ENCODE measurements around the gene PLIN1.

PLIN1 gene

DNA sequence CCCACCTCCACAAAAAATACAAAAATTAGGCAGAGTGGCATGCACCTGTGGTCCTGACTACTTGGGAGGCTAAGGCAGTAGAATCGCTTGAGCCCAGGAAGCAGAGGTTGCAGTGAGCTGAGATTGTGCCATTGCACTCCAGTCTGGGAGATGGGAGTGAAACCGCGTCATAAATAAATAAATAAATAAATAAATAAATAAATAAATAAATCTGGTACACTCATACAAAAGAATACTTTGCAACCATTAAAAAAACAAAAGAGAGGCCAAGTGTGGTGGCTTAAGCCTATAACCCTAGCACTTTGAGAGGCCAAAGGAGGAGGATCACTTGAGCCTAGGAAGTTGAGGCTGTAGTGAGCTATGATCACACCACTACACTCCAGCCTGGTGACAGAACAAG lies 43.9 kb upstream of the PLIN1 start:
- Histone ChIP-seq H3K9ac (ENCODE audit: low read depth, low read length) (no peak overlapping the region), H3K79me2 (ENCODE audit: insufficient read depth, low read length) (no peaks in the 10 kb centered on the region), H3K4me3 (ENCODE audit: low read depth in 1 of 2, low read length in 2 of 2) (no peak overlapping the region), H4K20me1 (ENCODE audit: insufficient read depth, low read length) (no peaks in the 10 kb centered on the region), H3K4me1 (ENCODE audit: insufficient read depth, low read length) (no peaks in the 10 kb centered on the region), H3K4me2 (ENCODE audit: insufficient read depth, low read length) (no peak overlapping the region), H3K36me3 (ENCODE audit: insufficient read depth, low read length) (no peaks in the 10 kb centered on the region), H3K9me3 (ENCODE audit: insufficient read depth, low read length, severe bottlenecking) (no peaks in the 10 kb centered on the region), H2AFZ (ENCODE audit: low read depth, low read length) (no peak overlapping the region), H3K27me3 (ENCODE audit: insufficient read depth, low read length, poor library complexity) (peaks cover 5% of the 10 kb centered on the region), H3K27ac (ENCODE audit: low read length) (no peak overlapping the region)
- no peak for DNase-seq
- ATAC-seq (ENCODE audit: insufficient read depth, low read depth), result no peak
- TF ChIP-seq, protein P1, sequence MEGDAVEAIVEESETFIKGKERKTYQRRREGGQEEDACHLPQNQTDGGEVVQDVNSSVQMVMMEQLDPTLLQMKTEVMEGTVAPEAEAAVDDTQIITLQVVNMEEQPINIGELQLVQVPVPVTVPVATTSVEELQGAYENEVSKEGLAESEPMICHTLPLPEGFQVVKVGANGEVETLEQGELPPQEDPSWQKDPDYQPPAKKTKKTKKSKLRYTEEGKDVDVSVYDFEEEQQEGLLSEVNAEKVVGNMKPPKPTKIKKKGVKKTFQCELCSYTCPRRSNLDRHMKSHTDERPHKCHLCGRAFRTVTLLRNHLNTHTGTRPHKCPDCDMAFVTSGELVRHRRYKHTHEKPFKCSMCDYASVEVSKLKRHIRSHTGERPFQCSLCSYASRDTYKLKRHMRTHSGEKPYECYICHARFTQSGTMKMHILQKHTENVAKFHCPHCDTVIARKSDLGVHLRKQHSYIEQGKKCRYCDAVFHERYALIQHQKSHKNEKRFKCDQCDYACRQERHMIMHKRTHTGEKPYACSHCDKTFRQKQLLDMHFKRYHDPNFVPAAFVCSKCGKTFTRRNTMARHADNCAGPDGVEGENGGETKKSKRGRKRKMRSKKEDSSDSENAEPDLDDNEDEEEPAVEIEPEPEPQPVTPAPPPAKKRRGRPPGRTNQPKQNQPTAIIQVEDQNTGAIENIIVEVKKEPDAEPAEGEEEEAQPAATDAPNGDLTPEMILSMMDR (IDR thresholded peaks at IDR 0.05; ENCODE audit: borderline replicate concordance, extremely low read depth, low read length, poor library complexity, severe bottlenecking), result no peak
- TF ChIP-seq EZH2 (IDR thresholded peaks at IDR 0.05; ENCODE audit: borderline replicate concordance, low read depth, low read length, severe bottlenecking), result no peak

DNA sequence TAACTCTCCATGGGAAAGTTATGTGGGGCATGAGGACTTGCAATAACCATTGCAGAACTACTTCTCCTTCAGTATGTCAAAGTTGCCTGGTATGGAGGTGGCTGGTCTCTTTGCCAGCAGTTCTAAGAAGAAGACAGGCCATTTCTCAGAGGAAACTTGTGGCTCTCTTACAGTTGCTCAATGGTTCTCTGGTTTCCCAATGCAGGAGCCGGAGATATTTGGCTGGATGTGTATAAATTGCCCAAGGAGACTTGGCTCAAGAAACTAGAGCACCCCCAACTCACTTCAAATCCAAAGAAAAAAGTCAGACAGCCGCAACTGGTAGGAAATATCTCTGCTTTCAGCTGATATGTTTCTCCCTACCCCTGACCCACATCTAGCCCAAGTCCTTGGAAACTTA lies 35.6 kb upstream of the PLIN1 start:
- no peak for DNase-seq
- Histone ChIP-seq H3K4me1 (ENCODE audit: insufficient read depth, low read length) (no peaks in the 10 kb centered on the region), H3K36me3 (ENCODE audit: insufficient read depth, low read length) (no peaks in the 10 kb centered on the region), H3K9me3 (ENCODE audit: insufficient read depth, low read length, severe bottlenecking) (no peaks in the 10 kb centered on the region), H3K4me2 (ENCODE audit: insufficient read depth, low read length) (no peak overlapping the region), H3K4me3 (ENCODE audit: low read depth in 1 of 2, low read length in 2 of 2) (no peak overlapping the region), H3K27me3 (ENCODE audit: insufficient read depth, low read length, poor library complexity) (no peaks in the 10 kb centered on the region), H3K79me2 (ENCODE audit: insufficient read depth, low read length) (no peaks in the 10 kb centered on the region), H3K27ac (ENCODE audit: low read length) (no peak overlapping the region), H4K20me1 (ENCODE audit: insufficient read depth, low read length) (no peaks in the 10 kb centered on the region), H2AFZ (ENCODE audit: low read depth, low read length) (no peak overlapping the region), H3K9ac (ENCODE audit: low read depth, low read length) (no peak overlapping the region)
- TF ChIP-seq EZH2 (IDR thresholded peaks at IDR 0.05; ENCODE audit: borderline replicate concordance, low read depth, low read length, severe bottlenecking), result no peak
- TF ChIP-seq, protein P1 (IDR thresholded peaks at IDR 0.05; ENCODE audit: borderline replicate concordance, extremely low read depth, low read length, poor library complexity, severe bottlenecking), result no peak
- no peak for ATAC-seq (ENCODE audit: insufficient read depth, low read depth)

DNA sequence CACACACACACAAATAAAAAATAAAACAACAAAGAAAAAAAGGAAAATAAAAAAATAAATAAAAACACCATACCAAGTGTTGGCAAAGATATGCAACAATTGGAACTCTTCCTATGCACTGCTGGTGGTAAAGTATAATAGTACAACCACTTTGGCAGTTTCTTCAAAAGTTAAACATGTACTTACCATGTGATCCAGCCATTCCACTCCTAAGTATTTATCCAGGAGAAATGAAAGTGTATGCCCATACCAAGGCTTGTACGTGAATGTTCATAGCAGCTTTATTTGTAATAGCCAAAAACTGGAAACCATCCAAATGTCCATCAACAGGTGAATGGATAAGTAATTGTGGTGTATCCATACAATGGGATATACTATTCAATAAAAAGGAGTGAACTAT lies 28.4 kb upstream of the PLIN1 start:
- Histone ChIP-seq H3K4me2 (ENCODE audit: insufficient read depth, low read length) (no peak overlapping the region), H4K20me1 (ENCODE audit: insufficient read depth, low read length) (no peaks in the 10 kb centered on the region), H3K4me1 (ENCODE audit: insufficient read depth, low read length) (no peaks in the 10 kb centered on the region), H3K27me3 (ENCODE audit: insufficient read depth, low read length, poor library complexity) (peaks cover 4% of the 10 kb centered on the region), H3K36me3 (ENCODE audit: insufficient read depth, low read length) (no peaks in the 10 kb centered on the region), H3K4me3 (ENCODE audit: low read depth in 1 of 2, low read length in 2 of 2) (no peak overlapping the region), H3K79me2 (ENCODE audit: insufficient read depth, low read length) (no peaks in the 10 kb centered on the region), H2AFZ (ENCODE audit: low read depth, low read length) (no peak overlapping the region), H3K27ac (ENCODE audit: low read length) (no peak overlapping the region), H3K9me3 (ENCODE audit: insufficient read depth, low read length, severe bottlenecking) (no peaks in the 10 kb centered on the region), H3K9ac (ENCODE audit: low read depth, low read length) (no peak overlapping the region)
- DNase-seq, result no peak
- no peak for ATAC-seq (ENCODE audit: insufficient read depth, low read depth)
- TF ChIP-seq, protein P1 (IDR thresholded peaks at IDR 0.05; ENCODE audit: borderline replicate concordance, extremely low read depth, low read length, poor library complexity, severe bottlenecking), result no peak
- no peak for TF ChIP-seq EZH2 (IDR thresholded peaks at IDR 0.05; ENCODE audit: borderline replicate concordance, low read depth, low read length, severe bottlenecking)

DNA sequence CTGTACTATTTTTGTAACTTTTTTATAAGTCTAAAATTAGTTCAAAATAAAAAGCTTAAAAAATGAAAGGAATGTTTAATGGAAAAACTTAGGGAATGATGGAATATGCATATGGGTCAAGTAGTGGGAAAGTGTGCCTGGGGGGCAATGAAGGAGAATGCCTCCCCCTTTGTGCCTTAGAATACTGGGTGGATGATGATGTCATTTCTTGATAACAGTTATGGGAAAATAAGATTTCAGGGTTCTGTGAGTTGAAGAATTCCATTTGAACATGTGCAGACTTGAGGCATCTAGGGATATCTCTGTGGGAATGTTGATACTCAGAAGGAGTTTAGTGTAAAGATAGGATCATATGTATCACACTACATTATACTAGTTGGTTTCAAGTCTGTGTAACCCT lies 25.2 kb upstream of the PLIN1 start:
- DNase-seq (no peak), ATAC-seq (ENCODE audit: insufficient read depth, low read depth) (no peak)
- H3K4me3 ChIP-seq (ENCODE audit: low read depth in 1 of 2, low read length in 2 of 2), result no peak overlapping the region
- H2AFZ ChIP-seq (ENCODE audit: low read depth, low read length), result no peak overlapping the region
- H3K9me3 ChIP-seq (ENCODE audit: insufficient read depth, low read length, severe bottlenecking), result no peaks in the 10 kb centered on the region
- peaks cover 12% of the 10 kb centered on the region for H3K27me3 ChIP-seq (ENCODE audit: insufficient read depth, low read length, poor library complexity)
- H3K36me3 ChIP-seq (ENCODE audit: insufficient read depth, low read length), result no peaks in the 10 kb centered on the region
- H4K20me1 ChIP-seq (ENCODE audit: insufficient read depth, low read length), result no peaks in the 10 kb centered on the region
- H3K4me2 ChIP-seq (ENCODE audit: insufficient read depth, low read length), result no peak overlapping the region
- H3K9ac ChIP-seq (ENCODE audit: low read depth, low read length), result no peak overlapping the region
- TF ChIP-seq EZH2 (IDR thresholded peaks at IDR 0.05; ENCODE audit: borderline replicate concordance, low read depth, low read length, severe bottlenecking), result no peak
- TF ChIP-seq, protein P1 (IDR thresholded peaks at IDR 0.05; ENCODE audit: borderline replicate concordance, extremely low read depth, low read length, poor library complexity, severe bottlenecking), result no peak
- H3K4me1 ChIP-seq (ENCODE audit: insufficient read depth, low read length), result no peaks in the 10 kb centered on the region
- H3K27ac ChIP-seq (ENCODE audit: low read length), result no peak overlapping the region
- H3K79me2 ChIP-seq (ENCODE audit: insufficient read depth, low read length), result no peaks in the 10 kb centered on the region

Data from DND-41 (cell line).